SU-DHL-6 (cell line): Measurements from ENCODE around the gene CACNB2.
"Not testable (repeated sequence)": the region's sequence is repeated elsewhere in the genome, so short reads cannot be mapped to it uniquely, and the experiment has no call there.

Experiments used
- H2AFZ ChIP-seq: fragments of 200-600 bp; sonication (generic); 2 replicates; pipeline ENCODE4 v1.6.1; 2014; ENCODE audit warnings: low read depth, mild to moderate bottlenecking, moderate library complexity, mixed read lengths, antibody characterized with exemption, low read length; ENCODE audit not compliant: severe bottlenecking
- H3F3A ChIP-seq: fragments of 200-600 bp; shearing (Covaris generic); 2 replicates; pipeline ENCODE4 v1.6.0; 2016; ENCODE audit warnings: antibody characterized with exemption, mild to moderate bottlenecking; ENCODE audit not compliant: insufficient read depth
- H3K27ac ChIP-seq: fragments of 200-600 bp; sonication (generic); 2 replicates; pipeline ENCODE4 v1.5.1; 2016; ENCODE audit warnings: low read depth, mild to moderate bottlenecking, low read length, moderate library complexity, mixed read lengths
- H3K27me3 ChIP-seq: fragments of 200-600 bp; sonication (generic), shearing (Covaris generic); 2 replicates; pipeline ENCODE4 v1.6.0; 2014; ENCODE audit warnings: mild to moderate bottlenecking, low read length
- H3K36me3 ChIP-seq: fragments of 200-600 bp; sonication (generic); 2 replicates; pipeline ENCODE4 v1.6.1; 2014; ENCODE audit warnings: mild to moderate bottlenecking, low read length, mixed read lengths
- H3K4me2 ChIP-seq: fragments of 300-600, 200-600 bp; shearing (Covaris generic), sonication (generic); 2 replicates; pipeline ENCODE4 v1.6.0; 2014; ENCODE audit warnings: low read length, low read depth, mild to moderate bottlenecking; ENCODE audit not compliant: poor library complexity, severe bottlenecking
- H3K4me3 ChIP-seq: fragments of 200-600 bp; sonication (generic); 2 replicates; pipeline ENCODE4 v1.5.1; 2014; ENCODE audit warnings: antibody characterized with exemption, low read length, mild to moderate bottlenecking, mixed read lengths; ENCODE audit not compliant: insufficient read depth, poor library complexity, severe bottlenecking
- H3K79me2 ChIP-seq: fragments of 200-600 bp; sonication (generic); 2 replicates; pipeline ENCODE4 v1.6.1; 2014; ENCODE audit warnings: mild to moderate bottlenecking, low read length, moderate library complexity; ENCODE audit not compliant: insufficient read depth
- H3K9ac ChIP-seq: fragments of 200-600 bp; sonication (generic); 2 replicates; pipeline ENCODE4 v1.7.0; 2014; ENCODE audit warnings: mild to moderate bottlenecking, low read length
- H3K9me2 ChIP-seq: fragments of 200-600 bp; sonication (generic); replicated peaks from 2 replicates; pipeline ENCODE4 v1.6.1; 2014; ENCODE audit warnings: low read length; ENCODE audit not compliant: insufficient read depth
- H3K9me3 ChIP-seq: fragments of 200-600 bp; sonication (generic); 2 replicates; pipeline ENCODE4 v1.6.1; 2014; ENCODE audit warnings: low read length, mixed read lengths; ENCODE audit not compliant: insufficient read depth
- H4K20me1 ChIP-seq: fragments of 200-600 bp; sonication (generic); 2 replicates; pipeline ENCODE4 v1.6.1; 2014; ENCODE audit warnings: low read depth, mild to moderate bottlenecking, antibody characterized with exemption, low read length, moderate library complexity, mixed read lengths
- EZH2phosphoT487 ChIP-seq: fragments of 200-600 bp; sonication (generic), shearing (Covaris generic); conservative IDR thresholded peaks from 2 replicates; pipeline ENCODE4 v1.6.1; 2018; ENCODE audit warnings: mild to moderate bottlenecking, antibody characterized with exemption, low read length, moderate library complexity, mixed read lengths
- TF ChIP-seq, protein P1 (sequence below): fragments of 200-600 bp; sonication (generic); IDR thresholded peaks from one replicate; pipeline ENCODE4 v1.5.1; 2017; ENCODE audit warnings: antibody characterized with exemption, mild to moderate bottlenecking, low read length, moderate library complexity; ENCODE audit not compliant: insufficient read depth, poor library complexity, severe bottlenecking

CACNB2 gene

DNA sequence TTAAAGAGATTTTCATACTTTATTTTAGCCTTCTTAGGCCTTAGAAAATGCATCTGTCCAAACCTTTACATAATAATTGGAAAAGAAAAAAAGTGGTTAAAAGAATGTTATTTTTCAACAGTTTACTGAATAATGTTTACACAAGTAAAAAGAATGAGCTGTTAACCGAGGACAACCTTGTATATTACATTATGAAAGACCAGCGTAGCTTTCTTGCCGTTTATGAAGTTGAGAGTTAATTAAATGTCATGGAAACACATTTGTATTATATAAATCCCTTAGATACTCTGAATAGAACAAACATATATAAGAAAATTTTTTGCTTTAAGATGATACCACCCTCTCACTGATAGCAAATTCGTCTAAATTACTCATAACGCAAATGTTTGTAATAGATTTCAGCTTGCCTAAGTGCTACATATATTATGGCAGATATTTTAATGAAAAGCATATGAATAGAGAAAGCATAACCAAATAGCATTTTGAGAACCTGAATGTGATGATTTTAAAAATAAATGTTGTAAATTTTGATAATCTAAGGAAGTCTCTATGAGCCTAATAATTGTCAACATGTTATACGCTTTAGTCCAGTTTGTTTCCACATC is 9.1 kb downstream of the CACNB2 start:
- Histone ChIP-seq H4K20me1 (no peaks in the 10 kb centered on the region), H3K9me2 (no peaks in the 10 kb centered on the region), H3F3A (no peaks in the 10 kb centered on the region), H3K4me2 (no peak overlapping the region), H2AFZ (no peak overlapping the region), H3K9me3 (no peaks in the 10 kb centered on the region), H3K27me3 (no peaks in the 10 kb centered on the region; the same call in 1 of the 2 replicates), H3K79me2 (no peaks in the 10 kb centered on the region), H3K9ac (no peak overlapping the region), H3K27ac (no peak overlapping the region), H3K36me3 (no peaks in the 10 kb centered on the region), H3K4me3 (no peak overlapping the region)
- TF ChIP-seq EZH2phosphoT487: no peak
- TF ChIP-seq, protein P1, sequence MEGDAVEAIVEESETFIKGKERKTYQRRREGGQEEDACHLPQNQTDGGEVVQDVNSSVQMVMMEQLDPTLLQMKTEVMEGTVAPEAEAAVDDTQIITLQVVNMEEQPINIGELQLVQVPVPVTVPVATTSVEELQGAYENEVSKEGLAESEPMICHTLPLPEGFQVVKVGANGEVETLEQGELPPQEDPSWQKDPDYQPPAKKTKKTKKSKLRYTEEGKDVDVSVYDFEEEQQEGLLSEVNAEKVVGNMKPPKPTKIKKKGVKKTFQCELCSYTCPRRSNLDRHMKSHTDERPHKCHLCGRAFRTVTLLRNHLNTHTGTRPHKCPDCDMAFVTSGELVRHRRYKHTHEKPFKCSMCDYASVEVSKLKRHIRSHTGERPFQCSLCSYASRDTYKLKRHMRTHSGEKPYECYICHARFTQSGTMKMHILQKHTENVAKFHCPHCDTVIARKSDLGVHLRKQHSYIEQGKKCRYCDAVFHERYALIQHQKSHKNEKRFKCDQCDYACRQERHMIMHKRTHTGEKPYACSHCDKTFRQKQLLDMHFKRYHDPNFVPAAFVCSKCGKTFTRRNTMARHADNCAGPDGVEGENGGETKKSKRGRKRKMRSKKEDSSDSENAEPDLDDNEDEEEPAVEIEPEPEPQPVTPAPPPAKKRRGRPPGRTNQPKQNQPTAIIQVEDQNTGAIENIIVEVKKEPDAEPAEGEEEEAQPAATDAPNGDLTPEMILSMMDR: no peak

DNA sequence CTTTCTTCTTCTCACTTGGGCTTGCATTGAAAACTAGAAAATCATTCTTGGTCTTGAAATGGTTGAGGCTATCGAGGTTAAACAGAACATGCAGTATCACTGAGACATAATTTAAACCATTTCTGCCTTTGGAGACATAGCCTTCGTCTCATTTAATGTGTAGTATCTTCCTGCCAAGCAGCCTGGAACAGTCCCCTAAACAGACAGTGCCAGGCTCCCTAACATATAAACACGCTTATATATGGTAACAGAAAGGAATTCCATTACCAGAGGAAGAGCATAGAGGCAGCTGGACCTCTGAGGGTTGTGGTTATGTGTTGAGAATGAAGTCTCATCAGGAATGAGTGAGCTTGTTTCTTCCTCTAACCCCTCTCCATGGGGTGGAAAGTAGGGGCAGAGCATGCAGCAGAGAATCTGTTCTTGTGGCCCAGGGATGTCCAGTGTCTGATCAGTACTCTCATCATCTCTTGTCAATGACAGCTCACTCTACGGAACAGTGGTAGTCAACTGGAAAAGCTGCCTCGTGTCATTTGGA is 11.2 kb downstream of the CACNB2 start:
- no peaks in the 10 kb centered on the region for H4K20me1 ChIP-seq
- H3K4me2 ChIP-seq: no peak overlapping the region
- TF ChIP-seq, protein P1: no peak
- no peak for TF ChIP-seq EZH2phosphoT487
- no peaks in the 10 kb centered on the region; the same call in 1 of the 2 replicates for H3K27me3 ChIP-seq
- H3F3A ChIP-seq: no peaks in the 10 kb centered on the region
- H3K9me3 ChIP-seq: no peaks in the 10 kb centered on the region
- H3K9ac ChIP-seq: no peak overlapping the region
- H2AFZ ChIP-seq: no peak overlapping the region
- H3K36me3 ChIP-seq: no peaks in the 10 kb centered on the region
- no peaks in the 10 kb centered on the region for H3K9me2 ChIP-seq
- H3K4me3 ChIP-seq: no peak overlapping the region
- no peaks in the 10 kb centered on the region for H3K79me2 ChIP-seq
- no peak overlapping the region for H3K27ac ChIP-seq

DNA sequence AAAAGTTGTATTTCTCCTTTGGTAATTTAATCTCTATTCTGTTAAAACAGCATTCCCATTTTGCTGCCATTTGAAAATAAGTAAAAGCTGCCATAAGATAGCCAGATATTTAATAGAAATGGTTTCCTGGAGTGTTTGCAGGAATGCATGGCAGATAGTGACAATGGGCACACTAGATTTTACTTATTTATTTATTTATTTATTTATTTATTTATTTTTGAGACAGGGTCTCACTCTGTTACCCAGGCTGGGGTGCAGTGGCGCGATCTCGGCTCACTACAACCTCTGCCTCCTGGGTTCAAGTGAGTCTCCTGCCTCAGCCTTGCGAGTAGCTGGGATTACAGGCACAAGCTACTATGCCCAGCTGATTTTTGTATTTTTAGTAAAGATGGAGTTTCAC is 13.2 kb downstream of the CACNB2 start:
- H3K36me3 ChIP-seq, H3K4me2 ChIP-seq, H3K9ac ChIP-seq, H2AFZ ChIP-seq, H3K79me2 ChIP-seq, H3F3A ChIP-seq, H3K27me3 ChIP-seq, H3K9me3 ChIP-seq, H3K27ac ChIP-seq, H4K20me1 ChIP-seq, H3K9me2 ChIP-seq, H3K4me3 ChIP-seq: not testable (repeated sequence)

DNA sequence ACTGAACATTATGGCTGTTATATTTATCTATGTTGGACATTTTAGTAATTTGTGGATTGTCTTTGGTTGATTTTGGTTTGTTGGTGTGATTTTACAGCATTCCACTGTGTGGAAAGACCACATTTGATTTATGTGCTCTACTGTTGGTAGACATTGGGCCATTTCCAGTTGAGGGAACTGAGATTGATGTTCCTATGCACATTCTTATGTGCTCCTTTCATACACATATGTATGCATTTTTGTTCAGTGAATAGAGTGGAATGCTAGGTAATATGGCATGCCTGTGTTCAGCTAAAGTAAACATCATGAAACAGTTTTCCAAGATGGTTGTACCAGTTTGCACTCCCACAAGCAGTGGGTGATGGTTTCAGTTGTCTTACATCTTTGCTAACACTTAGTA is 15.1 kb downstream of the CACNB2 start:
- Histone ChIP-seq H3K27ac (no peak overlapping the region), H3K9ac (no peak overlapping the region), H3K4me2 (no peak overlapping the region), H3K27me3 (no peaks in the 10 kb centered on the region; the same call in 1 of the 2 replicates), H2AFZ (no peak overlapping the region), H3K36me3 (no peaks in the 10 kb centered on the region), H3K9me3 (no peaks in the 10 kb centered on the region), H3K9me2 (no peaks in the 10 kb centered on the region), H3F3A (no peaks in the 10 kb centered on the region), H4K20me1 (no peaks in the 10 kb centered on the region), H3K79me2 (no peaks in the 10 kb centered on the region), H3K4me3 (no peak overlapping the region)
- TF ChIP-seq, protein P1: no peak
- TF ChIP-seq EZH2phosphoT487: no peak

DNA sequence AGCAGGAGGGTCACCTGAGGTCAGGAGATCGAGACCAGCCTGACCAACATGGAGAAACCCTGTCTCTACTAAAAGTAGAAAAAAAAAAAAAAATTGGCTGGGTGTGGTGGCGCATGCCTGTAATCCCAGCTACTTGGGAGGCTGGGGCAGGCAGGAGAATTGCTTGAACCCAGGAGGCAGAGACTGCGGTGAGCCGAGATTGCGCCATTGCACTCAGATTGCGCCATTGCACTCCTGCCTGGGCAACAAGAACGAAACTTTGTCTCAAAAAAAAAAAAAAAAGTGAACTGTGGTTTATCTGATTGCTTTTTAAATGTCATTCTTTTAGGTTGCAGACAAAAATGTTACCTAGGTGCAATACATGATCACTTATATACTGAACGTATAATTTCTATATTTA is 16.6 kb downstream of the CACNB2 start:
- not testable (repeated sequence) for H3K27me3 ChIP-seq, H3K79me2 ChIP-seq, H3F3A ChIP-seq, H3K27ac ChIP-seq, H3K36me3 ChIP-seq, H3K9ac ChIP-seq, H2AFZ ChIP-seq, H4K20me1 ChIP-seq, H3K4me2 ChIP-seq, H3K9me3 ChIP-seq, H3K4me3 ChIP-seq, H3K9me2 ChIP-seq
